ENCODE data around the gene TMEM101.
"Not testable (repeated sequence)": the region's sequence is repeated elsewhere in the genome, so short reads cannot be mapped to it uniquely, and the experiment has no call there.

Gene TMEM101

DNA sequence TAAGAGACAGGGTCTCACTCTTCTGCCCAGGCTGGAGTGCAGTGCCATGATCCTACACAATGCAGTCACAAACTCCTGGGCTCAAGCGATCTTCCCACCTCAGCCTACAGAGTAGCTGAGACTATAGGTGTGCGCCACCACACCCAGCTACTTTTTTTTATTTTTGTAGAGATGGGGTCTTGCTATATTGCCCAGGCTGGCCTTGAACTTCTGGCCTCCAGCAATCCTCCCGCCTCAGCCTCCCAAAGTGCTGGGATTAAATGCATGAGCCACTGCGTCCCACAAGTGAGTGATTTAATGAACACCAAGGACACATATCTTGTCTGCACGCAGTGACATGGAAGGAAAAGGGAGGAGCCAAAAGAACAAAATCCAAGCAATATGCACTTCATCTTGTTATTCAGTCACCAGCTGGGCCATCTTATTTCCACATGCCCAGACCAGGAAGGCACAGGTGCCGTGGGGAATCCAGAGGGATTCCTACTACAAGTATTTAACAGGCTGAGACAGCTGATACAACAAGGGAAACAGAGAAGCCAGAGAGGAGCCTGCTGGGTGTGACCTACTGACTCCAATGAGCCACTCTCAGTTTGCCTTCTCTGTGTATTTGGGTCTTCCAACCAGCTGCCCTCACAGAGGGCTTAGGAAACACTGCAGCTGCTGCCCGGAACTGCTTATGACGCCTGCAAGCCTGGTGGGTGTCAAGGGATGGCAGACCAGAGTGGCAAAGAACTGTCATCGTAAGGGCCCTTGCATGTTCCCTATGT is 34.7 kb upstream of the TMEM101 start:
- no peak overlapping the region for H3K27ac ChIP-seq
- TF ChIP-seq CTCF (IDR thresholded peaks at IDR 0.05) (no peak), ZFX (IDR thresholded peaks at IDR 0.05; ENCODE audit: borderline replicate concordance) (no peak)

- H3K27ac ChIP-seq: not testable (repeated sequence)
Observed at GRCh38 chr17:44046893-44047292, 32.1 kb upstream of the TMEM101 start.

- TF ChIP-seq CTCF (IDR thresholded peaks at IDR 0.05): no peak
- no peak for TF ChIP-seq ZFX (IDR thresholded peaks at IDR 0.05; ENCODE audit: borderline replicate concordance)
- H3K27ac ChIP-seq: no peak overlapping the region
Observed at GRCh38 chr17:44045486-44045885, 30.7 kb upstream of the TMEM101 start.

- TF ChIP-seq ZFX (IDR thresholded peaks at IDR 0.05; ENCODE audit: borderline replicate concordance) (no peak), CTCF (IDR thresholded peaks at IDR 0.05) (no peak)
- H3K27ac ChIP-seq: no peak overlapping the region
Observed at GRCh38 chr17:44044071-44044470, 29.3 kb upstream of the TMEM101 start.

DNA sequence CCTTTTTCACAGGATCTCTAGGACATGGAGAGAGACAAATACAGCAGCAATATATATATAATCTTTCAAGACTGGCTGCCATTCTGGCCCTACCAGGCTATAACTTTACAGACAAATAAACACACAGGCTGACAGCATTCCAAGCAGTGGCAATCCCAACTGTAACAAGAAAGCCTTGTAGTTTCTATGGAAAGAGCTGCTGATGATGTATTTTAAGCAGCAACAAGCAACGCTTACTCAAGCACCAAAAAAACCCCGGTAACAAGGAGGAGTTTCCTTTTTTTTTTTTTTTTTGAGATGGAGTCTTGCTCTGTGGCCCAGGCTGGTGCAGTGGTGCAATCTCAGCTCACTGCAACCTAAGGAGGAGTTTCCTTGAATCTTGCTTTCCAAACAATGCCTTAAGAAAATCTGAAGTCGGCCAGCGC is 28.5 kb upstream of the TMEM101 start:
- no peak overlapping the region for H3K27ac ChIP-seq
- no peak for TF ChIP-seq CTCF (IDR thresholded peaks at IDR 0.05)
- TF ChIP-seq ZFX (IDR thresholded peaks at IDR 0.05; ENCODE audit: borderline replicate concordance): no peak

- TF ChIP-seq CTCF (IDR thresholded peaks at IDR 0.05) (no peak), ZFX (IDR thresholded peaks at IDR 0.05; ENCODE audit: borderline replicate concordance) (no peak)
- H3K27ac ChIP-seq: no peak overlapping the region
Observed at GRCh38 chr17:44039829-44040635, 25.3 kb upstream of the TMEM101 start.

GRCh38 chr17:44038604-44039011 is 23.8 kb upstream of the TMEM101 start:
- H3K27ac ChIP-seq: no peak overlapping the region
- TF ChIP-seq CTCF (IDR thresholded peaks at IDR 0.05): no peak
